WTC11 (cell line): ENCODE measurements around the gene ZEB1. TPM values are rescaled to one million over a fixed set of nuclear protein-coding genes. Genes with fewer than 3 reads are reported as not detected.
A peak's percentile ranks its signal among the peaks of the same experiment; 100 is the strongest.

Experiments used
- ATAC-seq: fragments of 200-7000 bp; cut with Tn5 transposase; 2 replicates; pipeline ENCODE4 v1.10.0; 2021; ENCODE audit warnings: mild to moderate bottlenecking, moderate library complexity
- CTCF ChIA-PET: fragments of 300-600 bp; sonication (Branson Sonifier 250); formaldehyde crosslinking; loops from one replicate; lab custom pipeline; 2021; ENCODE audit warnings: antibody characterized with exemption; lab: Charles Lee
- POLR2A ChIA-PET: fragments of 350-600 bp; sonication (Branson Sonifier 250); formaldehyde crosslinking; loops from one replicate; lab custom pipeline; 2021; ENCODE audit warnings: antibody characterized with exemption; lab: Charles Lee
- DNase-seq: peaks from one replicate; pipeline ENCODE4 v3.0.0; 2021; ENCODE audit warnings: low spot score
- H3K27ac Mint-ChIP-seq: 2 replicates; pipeline ENCODE4 v1.8.0; 2021; ENCODE audit warnings: mixed read lengths
- H3K27me3 Mint-ChIP-seq: 2 replicates; pipeline ENCODE4 v1.8.0; 2021; ENCODE audit warnings: low read depth, mild to moderate bottlenecking, moderate library complexity, mixed read lengths
- H3K36me3 Mint-ChIP-seq: 2 replicates; pipeline ENCODE4 v1.8.0; 2021; ENCODE audit warnings: mixed read lengths
- H3K4me1 Mint-ChIP-seq: 2 replicates; pipeline ENCODE4 v1.8.0; 2022; ENCODE audit warnings: mixed read lengths
- H3K4me3 Mint-ChIP-seq: 2 replicates; pipeline ENCODE4 v1.8.0; 2021; ENCODE audit warnings: mild to moderate bottlenecking, moderate library complexity, mixed read lengths
- H3K9me3 Mint-ChIP-seq: 2 replicates; pipeline ENCODE4 v1.8.0; 2021; ENCODE audit warnings: mixed read lengths
- ATF1 ChIP-seq: sonication (generic); formaldehyde crosslinking; IDR thresholded peaks from 2 replicates; pipeline ENCODE4 v1.8.1; 2023; ENCODE audit warnings: mild to moderate bottlenecking, moderate library complexity, missing genetic modification reagents
- E2F1 ChIP-seq: sonication (generic); formaldehyde crosslinking; IDR thresholded peaks from 2 replicates; pipeline ENCODE4 v1.8.0; 2022; ENCODE audit warnings: mild to moderate bottlenecking, missing genetic modification reagents
- FOXJ3 ChIP-seq: sonication (generic); formaldehyde crosslinking; IDR thresholded peaks from 2 replicates; pipeline ENCODE4 v1.9.0; 2021; ENCODE audit warnings: missing genetic modification reagents, mild to moderate bottlenecking, borderline replicate concordance
- GABPB1 ChIP-seq: sonication (generic); formaldehyde crosslinking; IDR thresholded peaks from 2 replicates; pipeline ENCODE4 v1.8.1; 2023; ENCODE audit warnings: mild to moderate bottlenecking, missing genetic modification reagents
- MLX ChIP-seq: sonication (generic); formaldehyde crosslinking; IDR thresholded peaks from 2 replicates; pipeline ENCODE4 v1.8.1; 2023; ENCODE audit warnings: mild to moderate bottlenecking, missing genetic modification reagents, moderate library complexity
- MYBL2 ChIP-seq: sonication (generic); formaldehyde crosslinking; IDR thresholded peaks from 2 replicates; pipeline ENCODE4 v1.8.1; 2023; ENCODE audit warnings: mild to moderate bottlenecking, moderate library complexity, missing genetic modification reagents
- NR2C2 ChIP-seq: sonication (generic); formaldehyde crosslinking; IDR thresholded peaks from 2 replicates; pipeline ENCODE4 v1.8.0; 2022; ENCODE audit warnings: mild to moderate bottlenecking, missing genetic modification reagents
- PRDM15 ChIP-seq: sonication (generic); formaldehyde crosslinking; IDR thresholded peaks from 2 replicates; pipeline ENCODE4 v1.8.0; 2022; ENCODE audit warnings: missing genetic modification reagents
- SMAD3 ChIP-seq: sonication (generic); formaldehyde crosslinking; IDR thresholded peaks from 2 replicates; pipeline ENCODE4 v1.8.0; 2022; ENCODE audit warnings: missing genetic modification reagents, mild to moderate bottlenecking, borderline replicate concordance
- TCF7 ChIP-seq: sonication (generic); formaldehyde crosslinking; IDR thresholded peaks from 2 replicates; pipeline ENCODE4 v1.8.0; 2022; ENCODE audit warnings: mild to moderate bottlenecking, low read depth, missing genetic modification reagents, moderate library complexity
- TEAD1 ChIP-seq: sonication (generic); formaldehyde crosslinking; IDR thresholded peaks from 2 replicates; pipeline ENCODE4 v1.8.0; 2022; ENCODE audit warnings: mild to moderate bottlenecking, missing genetic modification reagents
- TEAD4 ChIP-seq: sonication (generic); formaldehyde crosslinking; IDR thresholded peaks from 2 replicates; pipeline ENCODE4 v1.8.0; 2022; ENCODE audit warnings: mild to moderate bottlenecking, missing genetic modification reagents
- ZNF121 ChIP-seq: sonication (generic); formaldehyde crosslinking; IDR thresholded peaks from 2 replicates; pipeline ENCODE4 v1.8.0; 2023; ENCODE audit warnings: missing genetic modification reagents
- ZNF138 ChIP-seq: sonication (generic); formaldehyde crosslinking; conservative IDR thresholded peaks from 2 replicates; pipeline ENCODE4 v1.8.1; 2022; ENCODE audit warnings: mild to moderate bottlenecking, moderate library complexity, missing genetic modification reagents
- ZNF232 ChIP-seq: sonication (generic); formaldehyde crosslinking; IDR thresholded peaks from 2 replicates; pipeline ENCODE4 v1.8.0; 2022; ENCODE audit warnings: mild to moderate bottlenecking, missing genetic modification reagents
- ZNF281 ChIP-seq: sonication (generic); formaldehyde crosslinking; IDR thresholded peaks from 2 replicates; pipeline ENCODE4 v1.8.0; 2023; ENCODE audit warnings: mild to moderate bottlenecking, missing genetic modification reagents
- ZNF423 ChIP-seq: fragments of 250-450 bp; sonication (Bioruptor Pico); IDR thresholded peaks from 2 replicates; pipeline ENCODE4 v2.1.2; 2022; ENCODE audit warnings: mild to moderate bottlenecking, moderate library complexity
- ZNF671 ChIP-seq: fragments of 250-450 bp; sonication (Bioruptor Pico); IDR thresholded peaks from 2 replicates; pipeline ENCODE4 v1.8.0; 2021; ENCODE audit warnings: mild to moderate bottlenecking
- total RNA-seq: library from RNA; stranded (reverse); gene quantifications from 3 replicates; pipeline ENCODE4 v1.2.3, GENCODE V29; 2021
- TF ChIP-seq, protein P1 (sequence below): fragments of 250-450 bp; sonication (Bioruptor Pico); IDR thresholded peaks from 2 replicates; pipeline ENCODE4 v1.9.0; 2021; ENCODE audit warnings: mild to moderate bottlenecking
- TF ChIP-seq, protein P2 (sequence below): sonication (generic); formaldehyde crosslinking; IDR thresholded peaks from 2 replicates; pipeline ENCODE4 v1.8.1; 2023; ENCODE audit warnings: mild to moderate bottlenecking, missing genetic modification reagents
- TF ChIP-seq, protein P3 (sequence below): sonication (generic); formaldehyde crosslinking; IDR thresholded peaks from 2 replicates; pipeline ENCODE4 v1.8.1; 2022; ENCODE audit warnings: mild to moderate bottlenecking, moderate library complexity, missing genetic modification reagents

ZEB1 gene
- total RNA-seq, 1 experiment from 2014 or later, result 0.39 TPM

DNA sequence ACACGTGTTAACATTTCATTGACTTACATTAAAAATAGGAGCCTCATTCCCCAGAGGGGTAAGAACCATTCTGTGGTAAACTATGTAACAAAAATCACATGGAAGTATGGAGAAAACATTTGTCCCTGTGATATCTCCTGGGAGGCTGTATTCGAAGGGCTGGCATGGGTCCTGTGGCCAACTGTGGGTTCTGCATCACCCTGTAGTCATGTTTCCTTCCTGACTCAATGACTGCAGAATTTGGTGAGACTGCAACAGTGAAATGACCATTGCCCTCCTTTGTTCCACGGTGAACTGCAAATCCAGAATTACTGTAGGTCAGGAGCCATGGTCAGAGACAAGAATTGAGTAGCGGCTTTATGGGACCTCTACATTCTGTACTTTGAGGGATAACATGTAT, 3.6 kb upstream of the ZEB1 start (continued):
- TF ChIP-seq ZNF138 (CRISPR knock-in tag) (no peak), ZNF671 (no peak)
- TF ChIP-seq, protein P1, sequence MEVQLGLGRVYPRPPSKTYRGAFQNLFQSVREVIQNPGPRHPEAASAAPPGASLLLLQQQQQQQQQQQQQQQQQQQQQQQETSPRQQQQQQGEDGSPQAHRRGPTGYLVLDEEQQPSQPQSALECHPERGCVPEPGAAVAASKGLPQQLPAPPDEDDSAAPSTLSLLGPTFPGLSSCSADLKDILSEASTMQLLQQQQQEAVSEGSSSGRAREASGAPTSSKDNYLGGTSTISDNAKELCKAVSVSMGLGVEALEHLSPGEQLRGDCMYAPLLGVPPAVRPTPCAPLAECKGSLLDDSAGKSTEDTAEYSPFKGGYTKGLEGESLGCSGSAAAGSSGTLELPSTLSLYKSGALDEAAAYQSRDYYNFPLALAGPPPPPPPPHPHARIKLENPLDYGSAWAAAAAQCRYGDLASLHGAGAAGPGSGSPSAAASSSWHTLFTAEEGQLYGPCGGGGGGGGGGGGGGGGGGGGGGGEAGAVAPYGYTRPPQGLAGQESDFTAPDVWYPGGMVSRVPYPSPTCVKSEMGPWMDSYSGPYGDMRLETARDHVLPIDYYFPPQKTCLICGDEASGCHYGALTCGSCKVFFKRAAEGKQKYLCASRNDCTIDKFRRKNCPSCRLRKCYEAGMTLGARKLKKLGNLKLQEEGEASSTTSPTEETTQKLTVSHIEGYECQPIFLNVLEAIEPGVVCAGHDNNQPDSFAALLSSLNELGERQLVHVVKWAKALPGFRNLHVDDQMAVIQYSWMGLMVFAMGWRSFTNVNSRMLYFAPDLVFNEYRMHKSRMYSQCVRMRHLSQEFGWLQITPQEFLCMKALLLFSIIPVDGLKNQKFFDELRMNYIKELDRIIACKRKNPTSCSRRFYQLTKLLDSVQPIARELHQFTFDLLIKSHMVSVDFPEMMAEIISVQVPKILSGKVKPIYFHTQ (CRISPR knock-in tag), result no peak
- TF ChIP-seq, all 79 proteins: peak for 0

DNA sequence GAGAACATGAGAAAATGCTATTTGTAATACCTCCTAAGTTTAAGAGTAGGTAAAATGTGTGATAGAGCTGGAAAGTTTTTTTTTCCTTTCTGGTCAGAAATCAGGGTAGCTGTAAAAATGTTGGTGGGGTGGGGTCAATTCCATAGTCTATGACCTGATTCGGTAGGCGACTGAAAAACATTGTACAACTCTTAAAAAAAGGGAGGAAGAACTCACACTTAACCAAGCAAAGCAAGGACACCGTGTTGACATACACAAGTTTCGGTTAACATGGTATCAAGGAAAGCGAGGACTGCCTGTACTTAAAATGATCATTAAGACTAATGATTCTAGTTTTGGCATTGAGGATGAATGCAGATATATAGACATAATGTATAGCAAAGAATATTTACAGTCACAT, 1.8 kb upstream of the ZEB1 start:
- H3K27ac Mint-ChIP-seq, result no peak overlapping the region
- H3K36me3 Mint-ChIP-seq, result no peaks in the 10 kb centered on the region
- ChIA-PET CTCF (no interaction called here), POLR2A (no interaction called here)
- TF ChIP-seq TEAD4 (CRISPR knock-in tag), result no peak
- TF ChIP-seq ZNF138 (CRISPR knock-in tag), result no peak
- TF ChIP-seq MYBL2, result no peak
- no peak for TF ChIP-seq SMAD3 (CRISPR knock-in tag)
- TF ChIP-seq FOXJ3, result no peak
- TF ChIP-seq, protein P2, sequence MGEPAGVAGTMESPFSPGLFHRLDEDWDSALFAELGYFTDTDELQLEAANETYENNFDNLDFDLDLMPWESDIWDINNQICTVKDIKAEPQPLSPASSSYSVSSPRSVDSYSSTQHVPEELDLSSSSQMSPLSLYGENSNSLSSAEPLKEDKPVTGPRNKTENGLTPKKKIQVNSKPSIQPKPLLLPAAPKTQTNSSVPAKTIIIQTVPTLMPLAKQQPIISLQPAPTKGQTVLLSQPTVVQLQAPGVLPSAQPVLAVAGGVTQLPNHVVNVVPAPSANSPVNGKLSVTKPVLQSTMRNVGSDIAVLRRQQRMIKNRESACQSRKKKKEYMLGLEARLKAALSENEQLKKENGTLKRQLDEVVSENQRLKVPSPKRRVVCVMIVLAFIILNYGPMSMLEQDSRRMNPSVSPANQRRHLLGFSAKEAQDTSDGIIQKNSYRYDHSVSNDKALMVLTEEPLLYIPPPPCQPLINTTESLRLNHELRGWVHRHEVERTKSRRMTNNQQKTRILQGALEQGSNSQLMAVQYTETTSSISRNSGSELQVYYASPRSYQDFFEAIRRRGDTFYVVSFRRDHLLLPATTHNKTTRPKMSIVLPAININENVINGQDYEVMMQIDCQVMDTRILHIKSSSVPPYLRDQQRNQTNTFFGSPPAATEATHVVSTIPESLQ (CRISPR knock-in tag), result no peak
- TF ChIP-seq E2F1 (CRISPR knock-in tag), result no peak
- no peak for TF ChIP-seq ZNF232
- no peak for TF ChIP-seq ZNF423 (CRISPR knock-in tag)
- TF ChIP-seq TCF7, result no peak
- TF ChIP-seq NR2C2, result no peak
- TF ChIP-seq PRDM15 (CRISPR knock-in tag), result no peak
- TF ChIP-seq TEAD1, result no peak
- TF ChIP-seq, protein P3, sequence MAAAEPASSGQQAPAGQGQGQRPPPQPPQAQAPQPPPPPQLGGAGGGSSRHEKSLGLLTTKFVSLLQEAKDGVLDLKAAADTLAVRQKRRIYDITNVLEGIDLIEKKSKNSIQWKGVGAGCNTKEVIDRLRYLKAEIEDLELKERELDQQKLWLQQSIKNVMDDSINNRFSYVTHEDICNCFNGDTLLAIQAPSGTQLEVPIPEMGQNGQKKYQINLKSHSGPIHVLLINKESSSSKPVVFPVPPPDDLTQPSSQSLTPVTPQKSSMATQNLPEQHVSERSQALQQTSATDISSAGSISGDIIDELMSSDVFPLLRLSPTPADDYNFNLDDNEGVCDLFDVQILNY (CRISPR knock-in tag), result no peak
- no peak for TF ChIP-seq ZNF121
- no peak for TF ChIP-seq MLX (CRISPR knock-in tag)
- no peak for TF ChIP-seq ATF1
- TF ChIP-seq ZNF281 (CRISPR knock-in tag), result no peak
- TF ChIP-seq GABPB1 (CRISPR knock-in tag), result no peak
- no peaks in the 10 kb centered on the region for H3K9me3 Mint-ChIP-seq
- DNase-seq (no peak), ATAC-seq (no peak)
- H3K27me3 Mint-ChIP-seq, result peaks cover 53% of the 10 kb centered on the region
- H3K4me3 Mint-ChIP-seq, result peak overlapping the region; percentile 97; the same call in 1 of the 2 replicates
- peaks cover 19% of the 10 kb centered on the region for H3K4me1 Mint-ChIP-seq
